HepG2 (cell line): Measurements from ENCODE around the gene DDX17. TPM values are rescaled to one million over a fixed set of nuclear protein-coding genes. Genes with fewer than 3 reads are reported as not detected.

ENCODE experiments used
- ARID2 ChIP-seq: sonication (generic); formaldehyde crosslinking; IDR thresholded peaks from 2 replicates; pipeline ENCODE4 v1.8.1; 2022; ENCODE audit warnings: mild to moderate bottlenecking, missing genetic modification reagents, borderline replicate concordance
- DNMT3B ChIP-seq: conservative IDR thresholded peaks from 2 replicates; pipeline ENCODE4 v1.6.1; 2016; ENCODE audit warnings: missing biosample characterization, control low read depth
- FOXK2 ChIP-seq: fragments of 450-650 bp; IDR thresholded peaks from 2 replicates; pipeline ENCODE4 v1.6.1; 2016
- HNRNPLL ChIP-seq: fragments of 200-400 bp; formaldehyde crosslinking; IDR thresholded peaks from 2 replicates; pipeline ENCODE4 v1.6.1; 2017; ENCODE audit warnings: mild to moderate bottlenecking, low read depth, low read length; ENCODE audit not compliant: poor library complexity, severe bottlenecking
- IRX3 ChIP-seq: sonication (generic); formaldehyde crosslinking; IDR thresholded peaks from 2 replicates; pipeline ENCODE4 v1.8.1; 2023; ENCODE audit warnings: mild to moderate bottlenecking, low read depth, missing genetic modification reagents, borderline replicate concordance
- SKIL ChIP-seq: sonication (generic); formaldehyde crosslinking; IDR thresholded peaks from 2 replicates; pipeline ENCODE4 v1.8.0; 2022; ENCODE audit warnings: missing genetic modification reagents, mild to moderate bottlenecking, moderate library complexity, borderline replicate concordance
- SOX6 ChIP-seq, 2 experiments: fragments of 450-650 bp in 1 of 2; sonication (generic) in 1 of 2; formaldehyde crosslinking in 1 of 2; IDR thresholded peaks; 2 replicates each; pipeline versions ENCODE4 v1.4.0 to v1.6.1; 2017 to 2020; ENCODE audit warnings: antibody characterized with exemption in 1 of 2, mild to moderate bottlenecking in 1 of 2, missing genetic modification reagents in 1 of 2
- TMF1 ChIP-seq: sonication (generic); formaldehyde crosslinking; IDR thresholded peaks from 2 replicates; pipeline ENCODE4 v1.8.1; 2022; ENCODE audit warnings: low read depth, missing genetic modification reagents
- ZNF333 ChIP-seq: sonication (generic); formaldehyde crosslinking; IDR thresholded peaks from 2 replicates; pipeline ENCODE4 v1.4.0; 2020; ENCODE audit warnings: mild to moderate bottlenecking, missing genetic modification reagents, borderline replicate concordance
- ZNF572 ChIP-seq: sonication (generic); formaldehyde crosslinking; IDR thresholded peaks from 2 replicates; pipeline ENCODE4 v1.5.1; 2020; ENCODE audit warnings: mild to moderate bottlenecking, missing genetic modification reagents
- ZSCAN22 ChIP-seq: sonication (generic); formaldehyde crosslinking; IDR thresholded peaks from 2 replicates; pipeline ENCODE4 v1.4.0; 2020; ENCODE audit warnings: mild to moderate bottlenecking, missing genetic modification reagents
- ZSCAN25 ChIP-seq: sonication (generic); formaldehyde crosslinking; IDR thresholded peaks from 2 replicates; pipeline ENCODE4 v1.8.0; 2022; ENCODE audit warnings: mild to moderate bottlenecking, missing genetic modification reagents
- polyA plus RNA-seq, 8 experiments: library from polyadenylated mRNA; depleted of rRNA in 3 of 8; stranded (reverse) in 7 of 8; unstranded in 1 of 8; fragments of >200 nt; fragmentation: Illumina TruSeq in 4 of 8; extraction: Trizol in 4 of 8; gene quantifications; 2 replicates each; pipeline versions ENCODE4 v1.2.1 to v1.2.3, GENCODE V29; 2011 to 2016; ENCODE audit warnings: low read depth in 4 of 8, missing spikeins in 1 of 8, mixed read lengths in 1 of 8; ENCODE audit not compliant: insufficient read depth in 1 of 8
- total RNA-seq, 5 experiments: library from RNA; depleted of rRNA; stranded (reverse); fragments of >200 nt; fragmentation: Illumina TruSeq; extraction: Trizol; gene quantifications; 2 replicates each; pipeline ENCODE4 v1.2.3, GENCODE V29; 2016; ENCODE audit warnings: low read depth in 1 of 5
- TF ChIP-seq, protein P1 (sequence below): sonication (generic); formaldehyde crosslinking; IDR thresholded peaks from 2 replicates; pipeline ENCODE4 v1.4.0; 2020; ENCODE audit warnings: mild to moderate bottlenecking, missing genetic modification reagents, borderline replicate concordance
- TF ChIP-seq, protein P2 (sequence below): sonication (generic); formaldehyde crosslinking; IDR thresholded peaks from 2 replicates; pipeline ENCODE4 v1.5.0; 2020; ENCODE audit warnings: mild to moderate bottlenecking, missing genetic modification reagents, borderline replicate concordance

Gene DDX17
- total and polyA plus RNA-seq, 2 of the 13 experiments (the other 11 are each of a cell fraction or from before 2014, with no cell fraction given) = 238 to 344 TPM

GRCh38 chr22:38462960-38463784 is 42.9 kb downstream of the DDX17 start (continued):
- TF ChIP-seq, protein P1, sequence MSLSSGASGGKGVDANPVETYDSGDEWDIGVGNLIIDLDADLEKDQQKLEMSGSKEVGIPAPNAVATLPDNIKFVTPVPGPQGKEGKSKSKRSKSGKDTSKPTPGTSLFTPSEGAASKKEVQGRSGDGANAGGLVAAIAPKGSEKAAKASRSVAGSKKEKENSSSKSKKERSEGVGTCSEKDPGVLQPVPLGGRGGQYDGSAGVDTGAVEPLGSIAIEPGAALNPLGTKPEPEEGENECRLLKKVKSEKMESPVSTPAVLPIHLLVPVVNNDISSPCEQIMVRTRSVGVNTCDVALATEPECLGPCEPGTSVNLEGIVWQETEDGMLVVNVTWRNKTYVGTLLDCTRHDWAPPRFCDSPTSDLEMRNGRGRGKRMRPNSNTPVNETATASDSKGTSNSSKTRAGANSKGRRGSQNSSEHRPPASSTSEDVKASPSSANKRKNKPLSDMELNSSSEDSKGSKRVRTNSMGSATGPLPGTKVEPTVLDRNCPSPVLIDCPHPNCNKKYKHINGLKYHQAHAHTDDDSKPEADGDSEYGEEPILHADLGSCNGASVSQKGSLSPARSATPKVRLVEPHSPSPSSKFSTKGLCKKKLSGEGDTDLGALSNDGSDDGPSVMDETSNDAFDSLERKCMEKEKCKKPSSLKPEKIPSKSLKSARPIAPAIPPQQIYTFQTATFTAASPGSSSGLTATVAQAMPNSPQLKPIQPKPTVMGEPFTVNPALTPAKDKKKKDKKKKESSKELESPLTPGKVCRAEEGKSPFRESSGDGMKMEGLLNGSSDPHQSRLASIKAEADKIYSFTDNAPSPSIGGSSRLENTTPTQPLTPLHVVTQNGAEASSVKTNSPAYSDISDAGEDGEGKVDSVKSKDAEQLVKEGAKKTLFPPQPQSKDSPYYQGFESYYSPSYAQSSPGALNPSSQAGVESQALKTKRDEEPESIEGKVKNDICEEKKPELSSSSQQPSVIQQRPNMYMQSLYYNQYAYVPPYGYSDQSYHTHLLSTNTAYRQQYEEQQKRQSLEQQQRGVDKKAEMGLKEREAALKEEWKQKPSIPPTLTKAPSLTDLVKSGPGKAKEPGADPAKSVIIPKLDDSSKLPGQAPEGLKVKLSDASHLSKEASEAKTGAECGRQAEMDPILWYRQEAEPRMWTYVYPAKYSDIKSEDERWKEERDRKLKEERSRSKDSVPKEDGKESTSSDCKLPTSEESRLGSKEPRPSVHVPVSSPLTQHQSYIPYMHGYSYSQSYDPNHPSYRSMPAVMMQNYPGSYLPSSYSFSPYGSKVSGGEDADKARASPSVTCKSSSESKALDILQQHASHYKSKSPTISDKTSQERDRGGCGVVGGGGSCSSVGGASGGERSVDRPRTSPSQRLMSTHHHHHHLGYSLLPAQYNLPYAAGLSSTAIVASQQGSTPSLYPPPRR (CRISPR knock-in tag) = 0 out of 2 replicates have a peak, but pooled peaks have one; percentile 20
- TF ChIP-seq ARID2 (CRISPR knock-in tag) (no peak), SOX6 (IDR thresholded peaks at IDR 0.05) (no peak), SOX6 (CRISPR knock-in tag; IDR thresholded peaks at IDR 0.05) (peak; percentile 43; the same call in 1 of the 2 replicates), TMF1 (CRISPR knock-in tag) (no peak), ZNF333 (CRISPR knock-in tag) (no peak), HNRNPLL (peak; percentile 62), SKIL (CRISPR knock-in tag) (no peak), DNMT3B (no peak), ZNF572 (CRISPR knock-in tag) (no peak), IRX3 (CRISPR knock-in tag) (no peak), ZSCAN25 (CRISPR knock-in tag) (0 out of 2 replicates have a peak, but pooled peaks have one; percentile 47), FOXK2 (peak; percentile 57), ZSCAN22 (no peak)
- TF ChIP-seq, protein P2, sequence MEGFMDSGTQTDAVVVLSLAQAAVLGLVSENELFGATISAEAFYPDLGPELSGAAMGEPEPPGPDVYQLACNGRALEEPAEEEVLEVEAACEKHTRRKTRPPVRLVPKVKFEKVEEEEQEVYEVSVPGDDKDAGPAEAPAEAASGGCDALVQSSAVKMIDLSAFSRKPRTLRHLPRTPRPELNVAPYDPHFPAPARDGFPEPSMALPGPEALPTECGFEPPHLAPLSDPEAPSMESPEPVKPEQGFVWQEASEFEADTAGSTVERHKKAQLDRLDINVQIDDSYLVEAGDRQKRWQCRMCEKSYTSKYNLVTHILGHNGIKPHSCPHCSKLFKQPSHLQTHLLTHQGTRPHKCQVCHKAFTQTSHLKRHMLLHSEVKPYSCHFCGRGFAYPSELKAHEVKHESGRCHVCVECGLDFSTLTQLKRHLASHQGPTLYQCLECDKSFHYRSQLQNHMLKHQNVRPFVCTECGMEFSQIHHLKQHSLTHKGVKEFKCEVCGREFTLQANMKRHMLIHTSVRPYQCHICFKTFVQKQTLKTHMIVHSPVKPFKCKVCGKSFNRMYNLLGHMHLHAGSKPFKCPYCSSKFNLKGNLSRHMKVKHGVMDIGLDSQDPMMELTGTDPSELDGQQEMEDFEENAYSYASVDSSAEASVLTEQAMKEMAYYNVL = no peak
